Measurements from ENCODE around the gene RAD51B.

RAD51B gene

GRCh38 chr14:68062651-68063050 lies 243.1 kb downstream of the RAD51B start:
- Mint-ChIP-seq H3K36me3 (no peaks in the 10 kb centered on the region), H3K4me3 (no peak overlapping the region), H3K4me1 (no peaks in the 10 kb centered on the region), H3K9me3 (peaks cover 15% of the 10 kb centered on the region), H3K27ac (no peak overlapping the region)
- no peak for DNase-seq (ENCODE audit: low spot score in 2 of 2)
- no peak for ATAC-seq

- Mint-ChIP-seq H3K4me1 (no peaks in the 10 kb centered on the region), H3K27ac (no peak overlapping the region), H3K36me3 (no peaks in the 10 kb centered on the region), H3K4me3 (no peak overlapping the region), H3K9me3 (peaks cover 18% of the 10 kb centered on the region)
- DNase-seq (ENCODE audit: low spot score in 2 of 2), result no peak
- ATAC-seq, result no peak
These were observed 245.7 kb downstream of the RAD51B start for GRCh38 chr14:68065322-68065721.

GRCh38 chr14:68074765-68075381 lies 255.3 kb downstream of the RAD51B start:
- DNase-seq (ENCODE audit: low spot score in 2 of 2) (no peak), ATAC-seq (no peak)
- Mint-ChIP-seq H3K9me3 (peaks cover 16% of the 10 kb centered on the region), H3K36me3 (no peaks in the 10 kb centered on the region), H3K27ac (no peak overlapping the region), H3K4me3 (no peak overlapping the region), H3K4me1 (no peaks in the 10 kb centered on the region)

- ATAC-seq, result no peak
- no peaks in the 10 kb centered on the region for H3K4me1 Mint-ChIP-seq
- H3K36me3 Mint-ChIP-seq, result no peaks in the 10 kb centered on the region
- H3K9me3 Mint-ChIP-seq, result peaks cover 16% of the 10 kb centered on the region
- no peak overlapping the region for H3K4me3 Mint-ChIP-seq
- DNase-seq (ENCODE audit: low spot score in 2 of 2), result no peak
- no peak overlapping the region for H3K27ac Mint-ChIP-seq
These were observed 255.9 kb downstream of the RAD51B start for GRCh38 chr14:68075382-68076029.

- DNase-seq (ENCODE audit: low spot score in 2 of 2), result no peak
- Mint-ChIP-seq H3K4me1 (no peaks in the 10 kb centered on the region), H3K36me3 (no peaks in the 10 kb centered on the region), H3K4me3 (no peak overlapping the region), H3K27ac (no peak overlapping the region), H3K9me3 (peaks cover 16% of the 10 kb centered on the region)
- ATAC-seq, result no peak
These were observed 256.9 kb downstream of the RAD51B start for GRCh38 chr14:68076451-68076850.

GRCh38 chr14:68079941-68080697 lies 260.5 kb downstream of the RAD51B start:
- no peaks in the 10 kb centered on the region for H3K9me3 Mint-ChIP-seq
- H3K36me3 Mint-ChIP-seq, result no peaks in the 10 kb centered on the region
- H3K27ac Mint-ChIP-seq, result no peak overlapping the region
- no peaks in the 10 kb centered on the region for H3K4me1 Mint-ChIP-seq
- DNase-seq (ENCODE audit: low spot score in 2 of 2) (no peak), ATAC-seq (no peak)
- no peak overlapping the region for H3K4me3 Mint-ChIP-seq

- no peak overlapping the region for H3K27ac Mint-ChIP-seq
- DNase-seq (ENCODE audit: low spot score in 2 of 2), result no peak
These were observed 261.9 kb downstream of the RAD51B start for GRCh38 chr14:68081489-68081888.

GRCh38 chr14:68082698-68083291 lies 263.2 kb downstream of the RAD51B start:
- no peak overlapping the region for H3K27ac Mint-ChIP-seq
- H3K4me3 Mint-ChIP-seq, result no peak overlapping the region
- no peaks in the 10 kb centered on the region for H3K9me3 Mint-ChIP-seq
- no peak for ATAC-seq
- H3K4me1 Mint-ChIP-seq, result no peaks in the 10 kb centered on the region
- DNase-seq (ENCODE audit: low spot score in 2 of 2), result no peak
- no peaks in the 10 kb centered on the region for H3K36me3 Mint-ChIP-seq

More at GRCh38 chr14:68081489-68081888, 261.9 kb downstream of the RAD51B start:
- Mint-ChIP-seq H3K4me3 (no peak overlapping the region), H3K36me3 (no peaks in the 10 kb centered on the region), H3K9me3 (no peaks in the 10 kb centered on the region), H3K4me1 (no peaks in the 10 kb centered on the region)
- ATAC-seq, result no peak

- no peaks in the 10 kb centered on the region for H3K9me3 Mint-ChIP-seq
- no peaks in the 10 kb centered on the region for H3K4me1 Mint-ChIP-seq
- ATAC-seq (no peak), DNase-seq (ENCODE audit: low spot score in 2 of 2) (no peak)
- no peak overlapping the region for H3K4me3 Mint-ChIP-seq
- H3K27ac Mint-ChIP-seq, result no peak overlapping the region
- H3K36me3 Mint-ChIP-seq, result no peaks in the 10 kb centered on the region
These were observed 264.7 kb downstream of the RAD51B start for GRCh38 chr14:68084256-68084655.

GRCh38 chr14:68085742-68086141 lies 266.2 kb downstream of the RAD51B start:
- H3K9me3 Mint-ChIP-seq, result no peaks in the 10 kb centered on the region
- DNase-seq (ENCODE audit: low spot score in 2 of 2), result no peak
- H3K36me3 Mint-ChIP-seq, result no peaks in the 10 kb centered on the region
- H3K27ac Mint-ChIP-seq, result no peak overlapping the region
- no peak overlapping the region for H3K4me3 Mint-ChIP-seq
- no peak for ATAC-seq
- H3K4me1 Mint-ChIP-seq, result no peaks in the 10 kb centered on the region

GRCh38 chr14:68088451-68088854 lies 268.9 kb downstream of the RAD51B start:
- no peak overlapping the region for H3K27ac Mint-ChIP-seq
- DNase-seq (ENCODE audit: low spot score in 2 of 2), result no peak

GRCh38 chr14:68089146-68089731 lies 269.7 kb downstream of the RAD51B start:
- Mint-ChIP-seq H3K27ac (no peak overlapping the region), H3K4me3 (no peak overlapping the region), H3K4me1 (peaks cover 7% of the 10 kb centered on the region), H3K9me3 (no peaks in the 10 kb centered on the region), H3K36me3 (no peaks in the 10 kb centered on the region)
- no peak for DNase-seq (ENCODE audit: low spot score in 2 of 2)
- ATAC-seq, result no peak

More at GRCh38 chr14:68088451-68088854, 268.9 kb downstream of the RAD51B start:
- Mint-ChIP-seq H3K4me3 (no peak overlapping the region), H3K9me3 (no peaks in the 10 kb centered on the region), H3K4me1 (no peaks in the 10 kb centered on the region), H3K36me3 (no peaks in the 10 kb centered on the region)
- no peak for ATAC-seq

GRCh38 chr14:68094158-68094557 lies 274.6 kb downstream of the RAD51B start:
- no peaks in the 10 kb centered on the region for H3K9me3 Mint-ChIP-seq
- no peak overlapping the region for H3K4me3 Mint-ChIP-seq
- DNase-seq (ENCODE audit: low spot score in 2 of 2), result no peak
- no peak overlapping the region for H3K27ac Mint-ChIP-seq
- no peaks in the 10 kb centered on the region for H3K36me3 Mint-ChIP-seq
- peak; percentile 93 for ATAC-seq
- peaks cover 11% of the 10 kb centered on the region for H3K4me1 Mint-ChIP-seq

- no peak for DNase-seq (ENCODE audit: low spot score in 2 of 2)
- Mint-ChIP-seq H3K27ac (no peak overlapping the region), H3K36me3 (no peaks in the 10 kb centered on the region), H3K4me3 (no peak overlapping the region), H3K9me3 (no peaks in the 10 kb centered on the region), H3K4me1 (peaks cover 11% of the 10 kb centered on the region)
- no peak for ATAC-seq
These were observed 275.2 kb downstream of the RAD51B start for GRCh38 chr14:68094752-68095151.

GRCh38 chr14:68097727-68098126 lies 278.1 kb downstream of the RAD51B start:
- no peak overlapping the region for H3K4me3 Mint-ChIP-seq
- DNase-seq (ENCODE audit: low spot score in 2 of 2) (no peak), ATAC-seq (no peak)
- H3K36me3 Mint-ChIP-seq, result no peaks in the 10 kb centered on the region
- H3K4me1 Mint-ChIP-seq, result peaks cover 11% of the 10 kb centered on the region
- peaks cover 8% of the 10 kb centered on the region for H3K9me3 Mint-ChIP-seq
- H3K27ac Mint-ChIP-seq, result no peak overlapping the region
